Measurements from ENCODE around the gene GABRB1.

GABRB1 gene

GRCh38 chr4:47263721-47264120, 232.4 kb downstream of the GABRB1 start:
- TF ChIP-seq CTCF (IDR thresholded peaks at IDR 0.05), result no peak

- no peak for TF ChIP-seq CTCF (IDR thresholded peaks at IDR 0.05)
Observed at GRCh38 chr4:47270201-47270888, 239.0 kb downstream of the GABRB1 start.

- TF ChIP-seq CTCF (IDR thresholded peaks at IDR 0.05), result no peak
Observed at GRCh38 chr4:47271291-47271690, 239.9 kb downstream of the GABRB1 start.

- no peak for TF ChIP-seq CTCF (IDR thresholded peaks at IDR 0.05)
Observed at GRCh38 chr4:47274901-47275300, 243.5 kb downstream of the GABRB1 start.

- TF ChIP-seq CTCF (IDR thresholded peaks at IDR 0.05), result no peak
Observed at GRCh38 chr4:47275595-47275994, 244.2 kb downstream of the GABRB1 start.

- no peak for TF ChIP-seq CTCF (IDR thresholded peaks at IDR 0.05)
Observed at GRCh38 chr4:47278631-47279030, 247.3 kb downstream of the GABRB1 start.

GRCh38 chr4:47287735-47288134, 256.4 kb downstream of the GABRB1 start:
- no peak for TF ChIP-seq CTCF (IDR thresholded peaks at IDR 0.05)

- no peak for TF ChIP-seq CTCF (IDR thresholded peaks at IDR 0.05)
Observed at GRCh38 chr4:47289805-47290204, 258.4 kb downstream of the GABRB1 start.

All from LNCAP (cell line).